Psoas muscle (tissue), 8 donors: Measurements from ENCODE around the gene SYT9. TPM values are rescaled to one million over a fixed set of nuclear protein-coding genes. Genes with fewer than 3 reads are reported as not detected.

Experiments used
- ATAC-seq, 4 donors: fragments of 200-7000 bp; cut with Tn5 transposase; one replicate each; pipeline ENCODE4 v1.9.1; 2020; ENCODE audit warnings: moderate library complexity in 3 of 4, mild to moderate bottlenecking in 2 of 4
- DNase-seq, 2 donors: peaks; one replicate each; pipeline ENCODE4 v3.0.0-alpha.2; 2020
- H3K27ac ChIP-seq: fragments of 200-600 bp; one replicate; pipeline ENCODE4 v1.8.0; 2022
- H3K27me3 ChIP-seq, 3 donors: fragments of 200-600 bp in 1 of 3; one replicate each; pipeline versions ENCODE4 v1.6.1 to v1.8.0; 2013 to 2022; ENCODE audit warnings: low read length in 2 of 3, mild to moderate bottlenecking in 2 of 3, moderate library complexity in 1 of 3; ENCODE audit not compliant: insufficient read depth in 3 of 3
- H3K36me3 ChIP-seq, 2 donors: fragments of 200-600 bp in 1 of 2; one replicate each; pipeline versions ENCODE4 v1.6.1 to v1.8.0; 2013 to 2022; ENCODE audit warnings: low read depth in 1 of 2, mild to moderate bottlenecking in 1 of 2, moderate library complexity in 1 of 2; ENCODE audit not compliant: insufficient read depth in 1 of 2
- H3K4me1 ChIP-seq: fragments of 200-600 bp; one replicate; pipeline ENCODE4 v1.8.0; 2022
- H3K4me3 ChIP-seq: fragments of 200-600 bp; one replicate; pipeline ENCODE4 v1.8.0; 2022; ENCODE audit warnings: mild to moderate bottlenecking
- H3K9me3 ChIP-seq: fragments of 200-600 bp; one replicate; pipeline ENCODE4 v1.8.0; 2022
- CTCF ChIP-seq: fragments of 200-600 bp; IDR thresholded peaks from one replicate; pipeline ENCODE4 v1.8.0; 2022; ENCODE audit warnings: antibody characterized with exemption
- WGBS, 3 donors: extraction: QIAGEN DNeasy Blood & Tissue Kit; methylation state at CpG; one replicate each; pipeline versions ENCODE4 v1.1.6 to v1.1.7; 2013; 5-methylcytosine and 5-hydroxymethylcytosine counted together
- intact Hi-C, 2 donors: fragments of 100-400 bp; cut with DNase I; formaldehyde crosslinking; loops; one replicate each; pipeline versions ENCODE4 v1.11.0 to v1.14.2; 2022
- polyA plus RNA-seq, 3 donors: library from polyadenylated mRNA; stranded (reverse); fragments of 200-250 nt; gene quantifications; one replicate each; pipeline ENCODE4 v1.2.3, GENCODE V29; 2013
- total RNA-seq, 4 donors: library from RNA; stranded (reverse); fragmentation: NEBNext Ultra II Directional in 2 of 4; extraction: Animal tissue kit (Norgen Biotek cat#: 25700) in 2 of 4; gene quantifications; one replicate each; pipeline versions ENCODE4 v1.2.1 to v1.2.4, GENCODE V29; 2021 to 2023
- donor health status: healthy with polysubstance abuse.
- donor health status: DM: no; HTN: no; CAD: no; lungs with moderate emphysema.
- donor health status: Bipolar disorder and iron deficiency.
- donor health status: healthy.
- donor health status: DM: yes; HTN: yes; CAD: no.
- donor health status: DM: no; HTN: no; CAD: no.
- donor health status: DM: no; HTN: no; CAD: no.
- donor health status: DM: yes; HTN: yes; CAD: no.

The SYT9 gene
- total and polyA plus RNA-seq, 7 donors = 0.03 TPM; not detected in 5

DNA sequence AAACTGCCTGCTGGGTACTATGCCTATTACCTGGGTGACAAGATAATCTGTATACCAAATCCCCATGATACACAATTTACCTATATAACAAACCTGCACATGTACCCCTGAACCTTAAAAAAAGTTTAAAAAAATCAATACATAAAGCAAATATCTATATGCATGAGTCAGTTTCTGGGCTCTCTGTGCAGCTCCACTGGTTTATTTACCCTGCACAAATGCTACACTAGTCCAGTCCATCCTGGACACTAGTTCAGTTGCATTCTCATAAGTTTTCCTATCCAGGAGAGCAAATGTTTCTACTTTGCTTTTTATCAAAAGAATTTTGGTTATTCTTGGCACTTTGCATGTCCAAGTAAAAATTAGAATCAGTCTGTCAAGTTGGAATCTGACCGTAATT lies 133.8 kb downstream of the SYT9 start:
- WGBS, 3 donors = 70 to 93% (median 83%) methylated on average over 1 of the region's 1 CpG
- Histone ChIP-seq H3K4me1 (no peaks in the 10 kb centered on the region), H3K27me3 (no peaks in the 10 kb centered on the region), H3K36me3 (no peaks in the 10 kb centered on the region), H3K9me3 (no peaks in the 10 kb centered on the region), H3K4me3 (no peak overlapping the region), H3K27ac (no peak overlapping the region)
- DNase-seq = no peak
- TF ChIP-seq CTCF = no peak
- intact Hi-C loops = no loop called here
- ATAC-seq = no peak

DNA sequence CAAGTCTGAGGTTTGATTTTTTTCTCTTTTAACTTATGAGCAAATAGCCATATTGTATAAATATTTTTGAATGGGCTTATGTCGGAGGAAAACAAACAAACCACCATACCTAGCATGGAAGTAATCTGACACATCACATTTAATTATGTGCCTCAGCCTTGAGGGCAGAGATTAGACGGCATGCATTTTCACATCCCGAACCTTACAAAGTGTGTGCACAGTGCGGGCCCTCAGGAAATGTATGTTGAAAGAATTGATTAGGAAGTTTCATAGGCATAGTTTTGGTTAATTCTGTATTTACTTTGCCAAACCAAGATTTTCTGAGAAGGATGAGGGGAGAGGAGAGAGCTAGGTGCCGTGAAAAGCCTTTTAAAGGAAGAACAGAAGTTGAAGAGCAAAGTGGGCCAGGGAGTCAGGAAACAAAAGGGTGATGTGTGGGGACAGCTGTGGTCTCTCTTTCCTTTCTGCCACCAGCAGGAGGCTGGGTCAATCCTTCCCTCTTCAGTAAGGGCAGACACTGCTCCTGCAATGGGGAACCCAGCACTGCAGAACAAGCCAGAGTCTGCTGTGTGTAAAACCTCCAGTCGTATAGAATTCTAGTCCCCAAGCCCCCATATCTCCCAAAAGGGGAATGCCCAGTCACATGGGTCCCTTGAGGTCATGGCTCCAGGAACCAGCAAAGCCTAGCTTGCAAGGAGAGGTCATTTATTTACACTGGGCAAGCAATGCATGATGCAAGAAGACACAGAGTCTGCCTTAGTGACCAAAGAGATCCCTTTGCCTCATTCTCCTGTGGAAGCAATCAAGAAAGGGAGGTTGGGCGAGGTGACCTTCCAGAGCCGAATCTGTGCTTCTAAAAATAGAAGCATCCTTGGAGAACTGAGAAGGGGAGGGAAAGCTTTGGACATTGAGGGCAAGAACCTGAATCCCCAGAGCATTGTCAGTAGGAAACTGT lies 162.5 kb downstream of the SYT9 start:
- 55 to 63% (median 63%) methylated on average over 8 of the region's 8 CpGs for WGBS, 3 donors
- no peak for TF ChIP-seq CTCF
- no peak overlapping the region for H3K4me3 ChIP-seq
- H3K27ac ChIP-seq = no peak overlapping the region
- intact Hi-C loops = no loop called here
- H3K9me3 ChIP-seq = no peaks in the 10 kb centered on the region
- DNase-seq (no peak), ATAC-seq (no peak)
- H3K27me3 ChIP-seq = no peaks in the 10 kb centered on the region
- no peaks in the 10 kb centered on the region for H3K36me3 ChIP-seq
- H3K4me1 ChIP-seq = no peaks in the 10 kb centered on the region

- Histone ChIP-seq H3K27me3 (no peaks in the 10 kb centered on the region), H3K36me3 (no peaks in the 10 kb centered on the region), H3K4me3 (no peak overlapping the region), H3K4me1 (no peaks in the 10 kb centered on the region), H3K9me3 (no peaks in the 10 kb centered on the region), H3K27ac (no peak overlapping the region)
- ATAC-seq = no peak
- WGBS, 3 donors = 85 to 87% (median 86%) methylated on average over 14 of the region's 14 CpGs
- no peak for TF ChIP-seq CTCF
- intact Hi-C loops = no loop called here
- DNase-seq = no peak
Measured at GRCh38 chr11:7414973-7415817, 163.5 kb downstream of the SYT9 start.

- no peak for ATAC-seq
- no peak for DNase-seq
- TF ChIP-seq CTCF = no peak
- H3K4me3 ChIP-seq = no peak overlapping the region
- no peaks in the 10 kb centered on the region for H3K27me3 ChIP-seq
- H3K4me1 ChIP-seq = no peaks in the 10 kb centered on the region
- WGBS, 3 donors = 34 to 64% (median 53%) methylated on average over 4 of the region's 4 CpGs
- no peaks in the 10 kb centered on the region for H3K36me3 ChIP-seq
- intact Hi-C loops = no loop called here
- H3K27ac ChIP-seq = no peak overlapping the region
- no peaks in the 10 kb centered on the region for H3K9me3 ChIP-seq
Measured at GRCh38 chr11:7416080-7416479, 164.4 kb downstream of the SYT9 start.
